CD4-positive, alpha-beta T cell treated with Interleukin-12 subunit alpha and Interleukin-12 subunit beta, for 1 hour (primary cell): ENCODE results near the gene TSPAN1.

Experiments used
- DNase-seq: peaks from one replicate; pipeline ENCODE4 v3.0.0-alpha.2; 2020

The TSPAN1 gene

GRCh38 chr1:46174448-46175231 is at the start of gene TSPAN1:
Gene TSPAN1 (plus strand): TSS chr1:46175087. CDS start chr1:46181108, 6,021 bp downstream.
- DNase-seq: no peak

GRCh38 chr1:46128344-46128743 is 46.5 kb upstream of the TSPAN1 start:
- DNase-seq: no peak

GRCh38 chr1:46130121-46130520 is 44.8 kb upstream of the TSPAN1 start:
- DNase-seq: no peak

GRCh38 chr1:46130606-46131005 is 44.3 kb upstream of the TSPAN1 start:
- DNase-seq: no peak

GRCh38 chr1:46131093-46131492 is 43.8 kb upstream of the TSPAN1 start:
- no peak for DNase-seq

GRCh38 chr1:46131712-46132528 is 43.0 kb upstream of the TSPAN1 start:
- peak; percentile 22 for DNase-seq

- peak; percentile 95 for DNase-seq
Measured at GRCh38 chr1:46132529-46133180, 42.2 kb upstream of the TSPAN1 start, which contains the start of gene PIK3R3. Gene PIK3R3 (minus strand): TSS chr1:46132629. CDS start chr1:46131952, 677 bp downstream.

- DNase-seq: no peak
Measured at GRCh38 chr1:46133181-46133658, 41.7 kb upstream of the TSPAN1 start.

- DNase-seq: no peak
Measured at GRCh38 chr1:46133781-46134350, 41.0 kb upstream of the TSPAN1 start.

GRCh38 chr1:46134660-46135331 is 40.1 kb upstream of the TSPAN1 start:
- no peak for DNase-seq

- no peak for DNase-seq
Measured at GRCh38 chr1:46136711-46137110, 38.2 kb upstream of the TSPAN1 start.

GRCh38 chr1:46137916-46138315 is 37.0 kb upstream of the TSPAN1 start:
- DNase-seq: no peak

- no peak for DNase-seq
Measured at GRCh38 chr1:46148318-46148717, 26.6 kb upstream of the TSPAN1 start.

- DNase-seq: no peak
Measured at GRCh38 chr1:46150085-46150484, 24.8 kb upstream of the TSPAN1 start.

GRCh38 chr1:46152016-46152415 is 22.9 kb upstream of the TSPAN1 start:
- no peak for DNase-seq

- DNase-seq: no peak
Measured at GRCh38 chr1:46153228-46153627, 21.7 kb upstream of the TSPAN1 start.

GRCh38 chr1:46153732-46154131 is 21.2 kb upstream of the TSPAN1 start:
- DNase-seq: no peak

GRCh38 chr1:46157916-46158311 is 17.0 kb upstream of the TSPAN1 start:
- DNase-seq: no peak

GRCh38 chr1:46158312-46159281 is 16.3 kb upstream of the TSPAN1 start:
- no peak for DNase-seq

GRCh38 chr1:46159516-46159915 is 15.4 kb upstream of the TSPAN1 start:
- no peak for DNase-seq

GRCh38 chr1:46160212-46160611 is 14.7 kb upstream of the TSPAN1 start:
- DNase-seq: no peak
